K562 (cell line): ENCODE results near the gene ACTA2. TPM values are rescaled to one million over a fixed set of nuclear protein-coding genes. Genes with fewer than 3 reads are reported as not detected.

Experiments used
- ATAC-seq: fragments of 200-7000 bp; cut with Tn5 transposase; 3 replicates; pipeline ENCODE4 v1.9.1; 2020; ENCODE audit warnings: moderate library complexity
- BruUV-seq: library from RNA; stranded (reverse); fragments of 400-500 nt; replicated peaks from 2 replicates; lab custom pipeline; 2021; lab: Mats Ljungman, UMichigan
- CTCF ChIA-PET: fragments of 300-600 bp; formaldehyde crosslinking; extraction: SDS; loops from one replicate; lab custom pipeline; 2021; ENCODE audit warnings: low intra/inter-chr PET ratio; lab: Yijun Ruan, JAX
- POLR2A ChIA-PET: fragments of 300-600, 350-650 bp; sonication (Branson Sonifier 250); formaldehyde crosslinking; extraction: SDS; loops from one replicate; lab custom pipeline; 2021; ENCODE audit warnings: antibody characterized with exemption, inconsistent platforms; lab: Yijun Ruan, JAX
- DNase-seq, 4 experiments: peaks; one replicate each; pipeline versions ENCODE4 v3.0.0 to v3.0.0-alpha.2; 2011 to 2018; ENCODE audit warnings: low spot score in 3 of 4, mixed read lengths in 3 of 4; ENCODE audit errors: extremely low read depth in 1 of 4
- FAIRE-seq: peaks from 2 replicates; lab custom pipeline; 2011; peaks lifted over from hg19 to GRCh38; lab: Jason Lieb, UNC
- H2AFZ ChIP-seq: 2 replicates; pipeline ENCODE4 v1.6.0; 2011; ENCODE audit warnings: low read depth, low read length, control low read depth, inconsistent platforms
- H3K27ac ChIP-seq: fragments of 200-600 bp; 3 replicates; pipeline ENCODE4 v1.8.0; 2011; ENCODE audit warnings: low read depth, mild to moderate bottlenecking, control low read depth, inconsistent platforms, low read length, moderate library complexity, mixed read lengths; ENCODE audit errors: extremely low read depth
- H3K27me3 ChIP-seq, 2 experiments: fragments of 300-600 bp in 1 of 2; 2 replicates in 1 of 2; 3 replicates in 1 of 2; pipeline versions ENCODE4 v1.6.0 to v1.8.0; 2011; ENCODE audit warnings: inconsistent platforms in 2 of 2, low read length in 2 of 2, mild to moderate bottlenecking in 1 of 2, mixed read lengths in 1 of 2, moderate library complexity in 1 of 2; ENCODE audit not compliant: control insufficient read depth in 2 of 2, insufficient read depth in 2 of 2
- H3K36me3 ChIP-seq: fragments of 300-600 bp; 3 replicates; pipeline ENCODE4 v1.8.0; 2011; ENCODE audit warnings: mild to moderate bottlenecking, low read length, inconsistent platforms; ENCODE audit not compliant: control insufficient read depth, insufficient read depth
- H3K4me1 ChIP-seq, 2 experiments: fragments of 200-600 bp in 1 of 2; replicated peaks in 1 of 2; 2 replicates in 1 of 2; 3 replicates in 1 of 2; pipeline versions ENCODE4 v1.5.1 to v1.8.0; 2011; ENCODE audit warnings: inconsistent platforms in 2 of 2, low read length in 2 of 2, mild to moderate bottlenecking in 1 of 2, mixed read lengths in 1 of 2, moderate library complexity in 1 of 2; ENCODE audit not compliant: control insufficient read depth in 2 of 2, insufficient read depth in 2 of 2
- H3K4me2 ChIP-seq: 2 replicates; pipeline ENCODE4 v1.6.1; 2011; ENCODE audit warnings: low read length, control low read depth, inconsistent platforms, mixed read lengths; ENCODE audit not compliant: insufficient read depth
- H3K4me3 ChIP-seq: fragments of 200-600 bp; sonication (generic), shearing (Covaris generic); 2 replicates; pipeline ENCODE4 v1.5.1; 2016; ENCODE audit warnings: control low read depth, inconsistent platforms
- H3K79me2 ChIP-seq: fragments of 200-600 bp; 3 replicates; pipeline ENCODE4 v1.8.0; 2011; ENCODE audit warnings: low read length, inconsistent platforms; ENCODE audit not compliant: control insufficient read depth, insufficient read depth
- H3K9ac ChIP-seq, 2 experiments: 2 replicates each; pipeline versions ENCODE4 v1.6.0 to v1.6.1; 2011; ENCODE audit warnings: low read depth in 2 of 2, low read length in 2 of 2, control low read depth in 1 of 2, inconsistent platforms in 1 of 2, mild to moderate bottlenecking in 1 of 2, mixed read lengths in 1 of 2; ENCODE audit not compliant: insufficient read depth in 1 of 2
- H3K9me1 ChIP-seq: one replicate; pipeline ENCODE4 v1.6.0; 2011; ENCODE audit warnings: inconsistent platforms, mild to moderate bottlenecking, low read length, moderate library complexity; ENCODE audit not compliant: control insufficient read depth, insufficient read depth
- H3K9me3 ChIP-seq: replicated peaks from 2 replicates; pipeline ENCODE4 v1.5.1; 2011; ENCODE audit warnings: low read depth, low read length, inconsistent platforms; ENCODE audit not compliant: control insufficient read depth, insufficient read depth
- H4K20me1 ChIP-seq: replicated peaks from 2 replicates; pipeline ENCODE4 v1.6.1; 2011; ENCODE audit warnings: low read length, inconsistent platforms, mixed read lengths; ENCODE audit not compliant: control insufficient read depth, insufficient read depth
- SMARCB1 ChIP-seq: IDR thresholded peaks from 2 replicates; pipeline ENCODE4 v1.6.1; 2011; ENCODE audit warnings: improper control_type of control experiment, low read depth; ENCODE audit not compliant: insufficient read length
- WGBS: fragments of 100-300 bp; shearing (Covaris generic); methylation state at CpG from one replicate; pipeline ENCODE4 v1.1.6; 2016; ENCODE audit warnings: low coverage, mixed read lengths; ENCODE audit not compliant: insufficient coverage; ENCODE audit errors: missing lambda C conversion rate; 5-methylcytosine and 5-hydroxymethylcytosine counted together
- in situ Hi-C: fragments of 300-500 bp; cut with MboI; formaldehyde crosslinking; loops from 4 replicates; pipeline ENCODE4 v1.15.0; 2018; ENCODE audit warnings: inconsistent platforms, mixed read lengths
- intact Hi-C: fragments of 100-400 bp; cut with micrococcal nuclease; formaldehyde crosslinking; loops from 2 replicates; pipeline ENCODE4 v1.14.2; 2022
- polyA plus RNA-seq, 8 experiments: library from polyadenylated mRNA; depleted of rRNA in 4 of 8; stranded (reverse) in 5 of 8; unstranded in 3 of 8; fragments of >200 nt; fragmentation: Nextera tagmentation in 2 of 8; fragmentation: Illumina TruSeq in 1 of 8; extraction: Ambion mirVana in 2 of 8; extraction: Trizol in 1 of 8; gene quantifications; 2 replicates each; pipeline versions ENCODE4 v1.2.1 to v1.2.3, GENCODE V29; 2011 to 2014; ENCODE audit warnings: inconsistent platforms in 1 of 8, missing spikeins in 1 of 8
- total RNA-seq, 7 experiments: library from RNA; depleted of rRNA in 6 of 7; stranded (reverse); fragments of >200 nt in 6 of 7; fragmentation: Illumina TruSeq in 2 of 7; extraction: Trizol in 2 of 7; gene quantifications; 2 replicates each; pipeline versions ENCODE4 v1.2.1 to v1.2.3, GENCODE V29; 2011 to 2021; ENCODE audit warnings: low replicate concordance in 1 of 7
- TF ChIP-seq, protein P1 (sequence below), 2 experiments: fragments of 450-650 bp; IDR thresholded peaks; 2 replicates each; pipeline ENCODE4 v1.6.1; 2016; ENCODE audit warnings: mild to moderate bottlenecking in 2 of 2, borderline replicate concordance in 1 of 2, low read depth in 1 of 2, moderate library complexity in 1 of 2

ACTA2 gene
- total and polyA plus RNA-seq, 9 of the 15 experiments (the other 6 are each of a cell fraction or from before 2014, with no cell fraction given) = 0.15 to 1.0 (median 0.38) TPM; not detected in 3

DNA sequence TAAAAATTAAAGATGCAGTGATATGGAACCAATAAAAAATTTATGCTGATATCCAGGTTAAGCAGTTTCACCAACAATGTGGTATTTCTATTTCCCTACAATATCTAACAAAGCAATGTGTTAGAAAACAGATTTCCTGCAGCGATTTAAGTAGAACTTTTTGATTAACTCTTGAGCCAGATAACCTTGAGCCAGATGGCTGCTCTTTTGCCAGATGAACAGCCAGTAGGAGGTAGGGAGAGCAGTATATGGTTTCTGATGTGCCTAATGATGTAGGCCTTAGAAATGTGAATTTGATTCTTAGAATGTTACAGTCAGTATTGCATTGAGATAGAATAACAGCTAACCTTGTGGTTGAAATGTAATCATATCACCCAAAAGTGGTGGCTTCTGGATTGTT, 41.5 kb downstream of the ACTA2 start (continued):
- TF ChIP-seq, protein P1, sequence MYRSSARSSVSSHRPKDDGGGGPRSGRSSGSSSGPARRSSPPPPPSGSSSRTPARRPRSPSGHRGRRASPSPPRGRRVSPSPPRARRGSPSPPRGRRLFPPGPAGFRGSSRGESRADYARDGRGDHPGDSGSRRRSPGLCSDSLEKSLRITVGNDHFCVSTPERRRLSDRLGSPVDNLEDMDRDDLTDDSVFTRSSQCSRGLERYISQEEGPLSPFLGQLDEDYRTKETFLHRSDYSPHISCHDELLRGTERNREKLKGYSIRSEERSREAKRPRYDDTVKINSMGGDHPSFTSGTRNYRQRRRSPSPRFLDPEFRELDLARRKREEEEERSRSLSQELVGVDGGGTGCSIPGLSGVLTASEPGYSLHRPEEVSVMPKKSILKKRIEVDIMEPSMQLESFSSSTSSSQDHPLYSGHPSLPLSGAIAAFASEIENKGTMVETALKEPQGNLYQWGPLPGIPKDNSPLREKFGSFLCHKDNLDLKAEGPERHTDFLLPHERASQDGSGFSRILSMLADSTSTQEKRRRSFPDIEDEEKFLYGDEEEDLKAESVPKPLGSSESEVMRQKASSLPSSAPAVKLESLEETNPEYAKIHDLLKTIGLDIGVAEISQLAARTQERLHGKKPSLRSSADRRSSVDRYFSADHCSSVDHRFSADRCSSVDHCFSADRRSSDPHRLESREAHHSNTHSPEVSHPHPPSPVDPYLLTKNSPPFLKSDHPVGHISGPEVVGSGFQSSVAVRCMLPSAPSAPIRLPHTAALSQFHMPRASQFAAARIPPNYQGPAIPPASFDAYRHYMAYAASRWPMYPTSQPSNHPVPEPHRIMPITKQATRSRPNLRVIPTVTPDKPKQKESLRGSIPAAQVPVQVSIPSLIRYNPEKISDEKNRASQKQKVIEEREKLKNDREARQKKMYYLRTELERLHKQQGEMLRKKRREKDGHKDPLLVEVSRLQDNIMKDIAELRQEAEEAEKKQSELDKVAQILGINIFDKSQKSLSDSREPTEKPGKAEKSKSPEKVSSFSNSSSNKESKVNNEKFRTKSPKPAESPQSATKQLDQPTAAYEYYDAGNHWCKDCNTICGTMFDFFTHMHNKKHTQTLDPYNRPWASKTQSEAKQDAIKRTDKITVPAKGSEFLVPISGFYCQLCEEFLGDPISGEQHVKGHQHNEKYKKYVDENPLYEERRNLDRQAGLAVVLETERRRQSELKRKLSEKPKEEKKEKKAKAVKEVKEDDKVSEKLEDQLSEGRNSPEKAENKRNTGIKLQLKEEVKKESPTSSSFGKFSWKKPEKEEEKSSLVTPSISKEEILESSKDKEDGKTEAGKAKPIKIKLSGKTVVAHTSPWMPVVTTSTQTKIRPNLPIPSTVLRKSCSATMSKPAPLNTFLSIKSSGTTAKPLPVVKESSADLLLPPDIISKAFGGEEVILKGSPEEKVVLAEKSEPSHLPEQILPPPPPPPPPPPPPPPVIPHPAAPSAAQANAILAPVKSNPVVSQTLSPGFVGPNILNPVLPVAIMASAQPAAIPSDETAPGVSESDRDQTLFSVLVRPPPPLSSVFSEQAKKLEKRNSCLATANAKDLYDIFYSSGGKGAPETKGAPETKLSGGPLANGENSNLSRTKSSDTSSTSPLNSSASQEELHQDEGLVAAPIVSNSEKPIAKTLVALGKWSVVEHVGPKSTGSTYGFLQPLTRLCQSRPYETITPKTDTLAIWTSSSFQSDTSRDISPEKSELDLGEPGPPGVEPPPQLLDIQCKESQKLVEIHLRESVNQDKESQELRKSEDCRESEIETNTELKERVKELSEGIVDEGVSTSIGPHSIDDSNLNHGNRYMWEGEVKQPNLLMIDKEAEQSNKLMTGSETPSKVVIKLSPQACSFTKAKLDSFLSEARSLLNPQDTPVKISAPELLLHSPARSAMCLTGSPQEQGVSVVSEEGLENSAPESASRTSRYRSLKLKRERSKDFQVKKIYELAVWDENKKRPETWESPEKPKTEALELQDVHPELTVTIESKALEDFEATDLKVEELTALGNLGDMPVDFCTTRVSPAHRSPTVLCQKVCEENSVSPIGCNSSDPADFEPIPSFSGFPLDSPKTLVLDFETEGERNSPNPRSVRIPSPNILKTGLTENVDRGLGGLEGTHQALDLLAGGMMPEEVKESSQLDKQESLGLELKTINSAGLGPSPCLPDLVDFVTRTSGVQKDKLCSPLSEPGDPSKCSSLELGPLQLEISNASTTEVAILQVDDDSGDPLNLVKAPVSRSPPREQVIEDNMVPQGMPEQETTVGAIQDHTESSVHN (IDR thresholded peaks at IDR 0.05; ENCODE audit: borderline replicate concordance in 1 of 2, low read depth in 1 of 2) = no peak

DNA sequence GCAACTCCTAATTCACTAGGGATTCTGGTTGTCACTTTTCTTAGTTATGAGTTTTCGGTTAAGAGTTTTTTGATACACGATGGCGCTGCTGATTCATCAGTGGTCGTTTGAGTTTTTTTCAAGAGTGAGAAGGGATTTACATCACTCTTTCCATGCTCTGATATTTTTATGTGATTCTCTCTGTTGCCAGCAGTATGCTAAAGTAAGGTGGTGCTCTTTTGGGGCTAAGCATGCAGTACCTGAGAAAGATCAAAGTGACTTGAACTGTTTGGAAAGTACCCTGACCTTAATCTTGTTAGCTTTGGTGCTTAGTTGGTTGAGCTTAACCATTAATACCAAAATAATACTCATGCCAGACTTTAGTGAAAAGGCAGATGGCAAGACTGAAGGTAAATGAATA, 44.4 kb downstream of the ACTA2 start:
- H3K9me3 ChIP-seq = no peaks in the 10 kb centered on the region
- no peak overlapping the region for H3K4me3 ChIP-seq
- no peak for FAIRE-seq
- TF ChIP-seq SMARCB1 = no peak
- no peak overlapping the region for H3K4me2 ChIP-seq
- no peaks in the 10 kb centered on the region for H3K36me3 ChIP-seq
- ChIA-PET CTCF (no interaction called here), POLR2A (no interaction called here)
- H3K27ac ChIP-seq = no peak overlapping the region
- no peaks in the 10 kb centered on the region for H3K4me1 ChIP-seq
- WGBS = 0% methylated on average over 4 of the region's 4 CpGs
- in situ Hi-C loops (no loop called here), intact Hi-C loops (no loop called here)
- no peaks in the 10 kb centered on the region for H4K20me1 ChIP-seq
- ATAC-seq = no peak
- H3K9me1 ChIP-seq = no peaks in the 10 kb centered on the region
- no peak overlapping the region for H2AFZ ChIP-seq
- H3K9ac ChIP-seq = no peak overlapping the region
- H3K79me2 ChIP-seq = no peaks in the 10 kb centered on the region
- BruUV-seq = no TSS peak
- no peaks in the 10 kb centered on the region for H3K27me3 ChIP-seq
- DNase-seq = no peak
